ENCODE results near the gene SPATA22. TPM values are rescaled to one million over a fixed set of nuclear protein-coding genes. Genes with fewer than 3 reads are reported as not detected.
A peak's percentile ranks its signal among the peaks of the same experiment; 100 is the strongest.

Gene SPATA22
- polyA plus RNA-seq, 2 of the 4 experiments (the other 2 are of a cell fraction), result not detected

GRCh38 chr17:3475251-3475685 is 3.6 kb upstream of the SPATA22 start (continued):
- TF ChIP-seq MYC (IDR thresholded peaks at IDR 0.05; ENCODE audit: borderline replicate concordance, low read length) (no peak), FOSB (CRISPR knock-in tag; IDR thresholded peaks at IDR 0.05) (no peak), CEBPB (IDR thresholded peaks at IDR 0.05) (no peak), TFCP2L1 (CRISPR knock-in tag; IDR thresholded peaks at IDR 0.05) (no peak)
- TF ChIP-seq, protein P1, sequence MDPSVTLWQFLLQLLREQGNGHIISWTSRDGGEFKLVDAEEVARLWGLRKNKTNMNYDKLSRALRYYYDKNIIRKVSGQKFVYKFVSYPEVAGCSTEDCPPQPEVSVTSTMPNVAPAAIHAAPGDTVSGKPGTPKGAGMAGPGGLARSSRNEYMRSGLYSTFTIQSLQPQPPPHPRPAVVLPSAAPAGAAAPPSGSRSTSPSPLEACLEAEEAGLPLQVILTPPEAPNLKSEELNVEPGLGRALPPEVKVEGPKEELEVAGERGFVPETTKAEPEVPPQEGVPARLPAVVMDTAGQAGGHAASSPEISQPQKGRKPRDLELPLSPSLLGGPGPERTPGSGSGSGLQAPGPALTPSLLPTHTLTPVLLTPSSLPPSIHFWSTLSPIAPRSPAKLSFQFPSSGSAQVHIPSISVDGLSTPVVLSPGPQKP (IDR thresholded peaks at IDR 0.05; ENCODE audit: low read depth, low read length), result no peak

- ATAC-seq (peak; percentile 91 to 95), FAIRE-seq (peak; percentile 94), DNase-seq (ENCODE audit: low read depth in 1 of 2, low spot score in 1 of 2) (peak; percentile 29 to 80)
- TF ChIP-seq, protein P2, sequence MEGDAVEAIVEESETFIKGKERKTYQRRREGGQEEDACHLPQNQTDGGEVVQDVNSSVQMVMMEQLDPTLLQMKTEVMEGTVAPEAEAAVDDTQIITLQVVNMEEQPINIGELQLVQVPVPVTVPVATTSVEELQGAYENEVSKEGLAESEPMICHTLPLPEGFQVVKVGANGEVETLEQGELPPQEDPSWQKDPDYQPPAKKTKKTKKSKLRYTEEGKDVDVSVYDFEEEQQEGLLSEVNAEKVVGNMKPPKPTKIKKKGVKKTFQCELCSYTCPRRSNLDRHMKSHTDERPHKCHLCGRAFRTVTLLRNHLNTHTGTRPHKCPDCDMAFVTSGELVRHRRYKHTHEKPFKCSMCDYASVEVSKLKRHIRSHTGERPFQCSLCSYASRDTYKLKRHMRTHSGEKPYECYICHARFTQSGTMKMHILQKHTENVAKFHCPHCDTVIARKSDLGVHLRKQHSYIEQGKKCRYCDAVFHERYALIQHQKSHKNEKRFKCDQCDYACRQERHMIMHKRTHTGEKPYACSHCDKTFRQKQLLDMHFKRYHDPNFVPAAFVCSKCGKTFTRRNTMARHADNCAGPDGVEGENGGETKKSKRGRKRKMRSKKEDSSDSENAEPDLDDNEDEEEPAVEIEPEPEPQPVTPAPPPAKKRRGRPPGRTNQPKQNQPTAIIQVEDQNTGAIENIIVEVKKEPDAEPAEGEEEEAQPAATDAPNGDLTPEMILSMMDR (IDR thresholded peaks at IDR 0.05), result no peak
- no peak for TF ChIP-seq HOXB13 (CRISPR knock-in tag; IDR thresholded peaks at IDR 0.05; ENCODE audit: low read depth)
- TF ChIP-seq NR3C1 (IDR thresholded peaks at IDR 0.05), result no peak
- TF ChIP-seq CEBPB (IDR thresholded peaks at IDR 0.05), result no peak
- TF ChIP-seq RFX5 (IDR thresholded peaks at IDR 0.05), result no peak
- TF ChIP-seq TFCP2L1 (CRISPR knock-in tag; IDR thresholded peaks at IDR 0.05), result no peak
- TF ChIP-seq, protein P3, sequence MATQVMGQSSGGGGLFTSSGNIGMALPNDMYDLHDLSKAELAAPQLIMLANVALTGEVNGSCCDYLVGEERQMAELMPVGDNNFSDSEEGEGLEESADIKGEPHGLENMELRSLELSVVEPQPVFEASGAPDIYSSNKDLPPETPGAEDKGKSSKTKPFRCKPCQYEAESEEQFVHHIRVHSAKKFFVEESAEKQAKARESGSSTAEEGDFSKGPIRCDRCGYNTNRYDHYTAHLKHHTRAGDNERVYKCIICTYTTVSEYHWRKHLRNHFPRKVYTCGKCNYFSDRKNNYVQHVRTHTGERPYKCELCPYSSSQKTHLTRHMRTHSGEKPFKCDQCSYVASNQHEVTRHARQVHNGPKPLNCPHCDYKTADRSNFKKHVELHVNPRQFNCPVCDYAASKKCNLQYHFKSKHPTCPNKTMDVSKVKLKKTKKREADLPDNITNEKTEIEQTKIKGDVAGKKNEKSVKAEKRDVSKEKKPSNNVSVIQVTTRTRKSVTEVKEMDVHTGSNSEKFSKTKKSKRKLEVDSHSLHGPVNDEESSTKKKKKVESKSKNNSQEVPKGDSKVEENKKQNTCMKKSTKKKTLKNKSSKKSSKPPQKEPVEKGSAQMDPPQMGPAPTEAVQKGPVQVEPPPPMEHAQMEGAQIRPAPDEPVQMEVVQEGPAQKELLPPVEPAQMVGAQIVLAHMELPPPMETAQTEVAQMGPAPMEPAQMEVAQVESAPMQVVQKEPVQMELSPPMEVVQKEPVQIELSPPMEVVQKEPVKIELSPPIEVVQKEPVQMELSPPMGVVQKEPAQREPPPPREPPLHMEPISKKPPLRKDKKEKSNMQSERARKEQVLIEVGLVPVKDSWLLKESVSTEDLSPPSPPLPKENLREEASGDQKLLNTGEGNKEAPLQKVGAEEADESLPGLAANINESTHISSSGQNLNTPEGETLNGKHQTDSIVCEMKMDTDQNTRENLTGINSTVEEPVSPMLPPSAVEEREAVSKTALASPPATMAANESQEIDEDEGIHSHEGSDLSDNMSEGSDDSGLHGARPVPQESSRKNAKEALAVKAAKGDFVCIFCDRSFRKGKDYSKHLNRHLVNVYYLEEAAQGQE (IDR thresholded peaks at IDR 0.05), result no peak
- no peak for TF ChIP-seq JUNB (IDR thresholded peaks at IDR 0.05)
- TF ChIP-seq MAFK (IDR thresholded peaks at IDR 0.05; ENCODE audit: partially characterized antibody), result peak; percentile 99
- TF ChIP-seq PBX3 (IDR thresholded peaks at IDR 0.05), result no peak
- no peak for TF ChIP-seq HMGXB4 (CRISPR knock-in tag; IDR thresholded peaks at IDR 0.05; ENCODE audit: borderline replicate concordance)
- peak; percentile 55 for TF ChIP-seq NFE2L2 (conservative IDR thresholded peaks at IDR 0.05; ENCODE audit: low read length)
- TF ChIP-seq ESRRA (IDR thresholded peaks at IDR 0.05; ENCODE audit: borderline replicate concordance, low read length), result no peak
- TF ChIP-seq EP300 (IDR thresholded peaks at IDR 0.05), result no peak
- TF ChIP-seq MYC (IDR thresholded peaks at IDR 0.05; ENCODE audit: borderline replicate concordance, low read length), result no peak
- no peak for TF ChIP-seq BHLHE40 (IDR thresholded peaks at IDR 0.05; ENCODE audit: low read depth, low read length)
- ChIA-PET POLR2A (no interaction called here), CTCF (no interaction called here)
- 3% methylated on average over 3 of the region's 3 CpGs for WGBS (ENCODE audit: missing lambda C conversion rate)
- H3K9me3 ChIP-seq, result no peaks in the 10 kb centered on the region
- H3K4me2 ChIP-seq, result peak overlapping the region; percentile 57
- H3K4me1 ChIP-seq, result peaks cover 25% of the 10 kb centered on the region; the same call in 2 of the 3 replicates
- H3K4me3 ChIP-seq, result no peak overlapping the region
- H3K27ac ChIP-seq, result peak overlapping the region in 1 of 2 experiments; percentile 28; a peak in 2 of 6 replicates
These were observed 2.6 kb upstream of the SPATA22 start for GRCh38 chr17:3474212-3474611.
